Suppressor macrophage treated with lipopolysaccharide for 4 hours (primary cell): Measurements from ENCODE around the gene PWP1.

Experiments used
- DNase-seq: peaks from one replicate; pipeline ENCODE4 v3.0.0-alpha.2; 2020

Gene PWP1

GRCh38 chr12:107685360-107686248 lies at the start of gene PWP1:
TSS of gene PWP1 (plus strand) at chr12:107685799. CDS start at chr12:107685900, 101 bp downstream.
- peak; percentile 99 for DNase-seq

DNA sequence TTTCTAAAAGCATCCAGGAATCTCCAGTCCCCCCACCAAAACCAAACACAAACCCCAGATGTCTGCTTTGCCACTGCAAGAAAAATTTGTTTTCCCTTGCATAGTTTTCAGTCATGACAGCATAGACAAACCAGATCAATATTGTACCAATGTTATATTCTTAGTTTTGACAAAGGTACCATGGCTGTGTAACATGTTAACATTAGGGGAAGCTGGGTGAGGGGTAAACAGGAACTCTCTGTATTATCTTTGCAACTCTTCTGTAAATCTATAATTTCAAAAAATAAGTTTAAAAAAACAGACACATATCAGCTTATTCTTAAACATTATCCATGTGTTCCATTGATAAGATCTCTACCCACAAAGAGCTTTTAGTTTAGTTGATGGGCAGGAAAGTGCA lies 44.4 kb upstream of the PWP1 start:
- no peak for DNase-seq

GRCh38 chr12:107642240-107642639 lies 43.4 kb upstream of the PWP1 start:
- no peak for DNase-seq

- no peak for DNase-seq
Measured at GRCh38 chr12:107645630-107646333, 39.8 kb upstream of the PWP1 start.

DNA sequence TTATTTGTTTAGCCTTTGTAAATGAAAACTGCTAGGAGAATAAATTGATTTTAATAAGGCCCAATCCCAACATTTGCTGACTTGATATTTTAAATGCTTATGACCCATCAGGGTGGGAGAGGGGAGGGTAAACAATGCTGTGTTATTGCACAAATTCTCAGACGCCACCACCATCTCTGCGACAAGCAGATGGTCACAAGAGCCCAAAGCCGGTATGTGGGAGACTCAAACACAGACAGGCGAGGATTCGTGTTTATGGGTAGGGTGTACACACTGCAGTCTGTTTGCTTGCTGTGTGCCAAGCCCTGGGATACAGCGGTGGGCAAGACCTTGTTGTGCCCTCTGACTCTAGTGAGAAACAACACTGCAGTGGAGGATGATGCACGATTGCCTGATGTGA lies 39.2 kb upstream of the PWP1 start:
- DNase-seq = no peak

DNA sequence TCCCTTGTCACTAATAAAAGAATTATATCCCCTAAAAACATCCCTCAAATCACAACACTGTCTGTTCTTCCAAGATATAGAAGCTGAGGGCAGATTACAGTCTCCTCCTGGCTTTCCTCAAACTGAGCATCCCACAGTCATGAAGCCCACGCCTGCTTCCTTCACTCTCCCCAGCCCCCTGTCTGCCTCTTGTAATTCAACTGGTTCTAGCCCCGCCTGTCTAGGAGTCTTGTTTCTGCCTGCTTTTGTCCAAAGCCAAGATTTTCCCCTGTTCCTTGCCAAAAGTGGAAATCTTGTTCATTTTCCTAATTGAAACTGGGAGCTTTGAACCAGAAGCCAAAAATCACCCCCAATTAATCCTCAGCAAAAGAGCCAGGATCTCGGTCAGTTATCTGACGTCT lies 35.9 kb upstream of the PWP1 start:
- DNase-seq = no peak

DNA sequence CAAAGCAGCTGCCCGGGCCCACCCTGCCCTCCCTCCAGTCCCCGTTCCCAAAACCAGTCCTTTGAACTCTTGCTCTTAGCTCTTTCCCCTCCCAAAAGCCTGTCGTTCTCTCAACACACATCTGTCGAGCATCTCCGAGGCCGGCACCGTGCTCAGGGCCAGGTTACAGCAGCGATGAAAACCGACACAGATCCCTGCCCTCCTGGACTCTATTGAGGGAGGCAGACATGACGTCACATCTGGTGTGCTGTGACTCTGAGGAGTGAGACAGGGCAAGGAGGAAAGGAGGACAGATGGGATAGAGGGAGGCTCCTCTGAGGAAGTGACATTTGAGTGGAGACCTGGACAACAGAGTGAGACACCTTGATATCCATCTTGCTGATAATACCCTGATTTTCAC lies 34.6 kb upstream of the PWP1 start:
- DNase-seq = no peak

DNA sequence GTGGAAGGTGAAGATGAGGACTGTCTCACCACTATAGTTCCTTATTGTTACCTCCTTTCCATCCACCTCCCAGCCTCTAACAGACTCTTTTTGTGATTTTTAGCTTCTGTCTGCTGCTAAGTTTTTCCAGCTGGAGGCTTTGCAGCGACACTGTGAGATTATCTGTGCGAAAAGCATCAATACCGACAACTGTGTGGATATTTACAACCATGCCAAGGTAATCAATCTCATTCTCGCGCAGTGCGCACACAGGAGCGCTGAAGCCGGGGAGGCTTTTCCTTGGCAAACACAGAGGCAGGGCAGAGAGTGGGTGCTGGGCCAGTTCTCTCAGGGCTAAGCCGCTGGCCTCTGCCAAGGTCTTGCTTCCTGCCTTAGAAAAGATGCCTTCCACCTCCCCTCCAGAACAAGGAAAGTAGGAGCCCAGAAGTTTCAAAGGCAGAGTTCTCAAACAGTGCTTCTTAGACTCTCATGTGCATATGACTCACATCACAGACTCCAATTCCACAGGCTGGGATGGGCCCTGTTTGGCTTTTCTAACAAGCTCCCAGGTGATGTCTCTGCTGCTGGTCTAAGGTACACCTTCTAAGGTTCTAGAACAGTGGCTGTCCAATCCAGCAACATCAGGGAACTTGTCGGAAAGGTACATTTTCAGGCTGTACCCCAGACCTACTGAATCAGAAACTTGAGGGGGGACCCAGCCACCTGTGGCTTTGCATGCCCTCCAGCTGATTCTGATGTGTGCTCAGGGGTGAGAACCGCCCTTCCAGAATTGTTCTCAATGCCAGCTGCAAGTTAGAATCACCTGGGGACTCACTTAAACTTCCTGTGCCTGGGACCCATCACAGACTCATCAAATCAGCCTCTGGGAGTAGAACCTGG lies 33.8 kb upstream of the PWP1 start:
- DNase-seq = no peak

DNA sequence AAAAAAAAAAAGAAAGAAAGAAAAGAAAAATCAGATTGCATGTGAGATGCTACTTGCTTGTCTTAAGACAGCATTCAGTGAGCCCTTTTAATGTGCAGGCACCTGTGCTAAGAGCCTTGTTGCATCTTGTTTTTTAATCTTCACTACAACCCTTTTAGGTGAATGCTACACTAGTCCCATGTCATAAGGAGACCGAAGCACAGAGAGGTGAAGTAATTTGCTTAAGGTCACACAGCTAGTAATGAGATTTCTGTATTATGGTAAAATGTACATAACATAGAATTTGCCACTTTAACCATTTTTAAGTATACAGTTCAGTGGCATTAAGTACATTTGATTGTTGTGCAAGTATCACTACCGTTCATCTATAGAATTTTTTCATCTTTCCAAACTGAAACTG lies 32.1 kb upstream of the PWP1 start:
- DNase-seq = no peak

DNA sequence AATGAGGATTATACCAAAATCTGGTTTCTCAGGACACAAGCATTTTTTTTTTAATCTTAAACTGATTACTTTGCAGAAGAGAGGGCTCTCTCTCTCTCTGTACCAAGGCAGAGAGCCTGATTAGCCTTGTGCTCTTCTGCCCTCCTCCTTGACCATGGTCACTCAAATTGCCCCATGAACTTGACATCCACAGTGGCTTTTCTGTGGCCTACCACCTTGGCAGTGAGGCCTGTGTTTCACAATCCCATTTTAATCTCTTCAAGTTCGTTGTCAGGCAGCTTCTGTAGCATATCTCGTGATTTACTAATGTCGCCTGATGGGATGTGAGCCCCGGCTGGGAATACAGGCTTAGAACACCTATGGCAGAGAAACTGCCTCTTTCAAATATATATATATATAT lies 30.7 kb upstream of the PWP1 start:
- no peak for DNase-seq

GRCh38 chr12:107655281-107656065 lies 30.1 kb upstream of the PWP1 start:
- DNase-seq = no peak

DNA sequence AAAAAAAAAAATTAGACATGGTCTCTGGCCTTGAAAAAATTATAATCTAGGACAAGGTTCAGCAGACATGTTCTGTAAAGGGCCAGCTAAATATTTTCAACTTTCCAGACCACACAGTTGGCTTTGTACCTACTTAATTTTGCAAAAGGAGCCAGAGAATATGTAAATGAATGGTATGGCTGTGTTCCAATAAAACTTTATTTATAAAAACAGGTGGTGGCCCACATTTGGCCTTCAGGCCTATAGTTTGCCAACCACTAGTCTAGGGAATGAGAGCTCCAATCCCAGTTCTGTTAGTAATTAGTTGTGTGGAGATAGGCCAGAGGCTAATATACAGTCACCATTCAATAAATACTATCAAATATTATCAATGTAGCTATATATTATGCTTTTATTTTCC lies 29.3 kb upstream of the PWP1 start:
- no peak for DNase-seq

- no peak for DNase-seq
Measured at GRCh38 chr12:107657133-107657532, 28.5 kb upstream of the PWP1 start.

DNA sequence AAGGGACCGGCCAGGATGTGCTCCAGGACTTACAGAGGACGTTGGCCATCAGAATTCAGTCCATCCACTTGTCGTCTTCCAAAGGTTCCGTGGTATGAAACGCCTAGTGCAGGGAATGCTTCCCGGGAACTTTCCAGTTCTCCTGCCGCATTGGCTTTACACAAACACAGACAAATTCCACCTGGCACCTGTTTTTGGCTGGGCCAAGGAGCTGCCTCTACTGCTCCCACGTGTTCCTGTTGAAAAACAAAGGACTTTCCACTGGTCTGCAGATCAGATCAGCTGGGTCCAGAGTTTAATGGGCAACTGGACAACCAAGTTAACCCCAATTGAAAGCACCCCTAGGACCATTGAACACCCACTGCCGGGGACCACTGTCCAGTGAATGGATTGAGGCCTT lies 28.0 kb upstream of the PWP1 start:
- no peak for DNase-seq

DNA sequence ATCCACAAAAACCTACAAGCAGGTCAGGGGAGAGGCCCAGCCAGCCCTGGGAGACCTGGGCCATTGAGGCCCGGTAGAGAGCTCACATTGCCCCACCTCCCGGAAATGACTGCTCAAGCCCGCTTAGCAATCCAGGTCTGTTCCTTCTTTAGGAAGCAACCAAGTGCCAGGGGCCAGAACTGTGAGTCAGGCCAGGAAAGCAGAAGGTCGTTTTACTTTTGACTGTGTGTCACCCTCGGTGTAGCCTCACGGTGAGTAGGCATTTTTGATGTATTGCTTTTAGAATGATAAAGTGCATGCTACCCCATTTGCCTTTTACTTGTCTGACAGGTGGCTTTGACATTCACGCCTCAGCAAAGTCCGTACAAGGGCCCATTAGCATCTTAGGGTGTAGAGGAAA lies 25.4 kb upstream of the PWP1 start:
- peak; percentile 50 for DNase-seq

DNA sequence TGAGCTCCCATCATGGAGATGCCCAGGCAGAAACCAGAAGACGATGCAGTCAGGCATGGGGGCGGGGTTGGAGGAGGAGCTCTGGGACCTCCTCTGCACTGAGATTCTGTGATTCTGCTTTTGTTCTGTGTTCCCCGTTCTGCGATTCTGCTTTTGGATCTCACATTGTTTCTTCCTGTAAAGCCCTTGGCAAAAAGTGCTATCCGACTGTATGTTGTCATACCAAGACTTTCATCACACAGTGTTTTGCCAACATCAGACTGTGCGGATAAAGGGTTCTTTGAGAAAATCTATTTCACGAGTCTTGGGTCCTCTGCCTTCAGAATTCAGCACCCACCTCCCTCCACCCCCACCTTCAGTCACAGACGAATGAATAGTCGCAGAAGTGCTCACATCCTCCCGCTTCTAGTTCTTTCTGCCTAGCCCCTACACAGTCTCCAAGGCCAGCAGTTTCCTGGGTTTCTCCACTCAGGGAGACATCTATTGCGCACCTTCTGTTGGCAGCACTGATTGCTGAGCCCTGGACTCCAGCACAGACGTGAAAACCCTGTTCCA lies 24.7 kb upstream of the PWP1 start:
- peak; percentile 23 for DNase-seq

DNA sequence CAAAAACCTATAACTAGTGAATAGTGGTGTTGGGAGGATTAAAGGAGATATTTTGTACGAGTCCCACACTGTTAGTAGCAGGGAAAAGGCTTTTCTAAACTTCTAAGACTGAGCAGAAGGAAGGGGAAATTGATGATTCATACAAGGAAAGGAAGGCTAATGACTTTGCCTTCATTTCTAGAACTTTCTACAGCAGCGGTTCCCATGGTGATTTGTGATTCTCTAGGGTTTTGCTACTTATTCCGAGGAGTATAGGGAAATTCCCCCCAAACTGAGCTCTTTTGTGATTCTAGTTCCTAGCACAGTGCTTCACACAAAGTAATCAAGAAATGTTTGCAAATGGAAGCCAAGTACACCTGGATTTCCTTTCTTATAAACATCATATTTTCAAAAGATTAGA lies 23.8 kb upstream of the PWP1 start:
- DNase-seq = peak; percentile 30

DNA sequence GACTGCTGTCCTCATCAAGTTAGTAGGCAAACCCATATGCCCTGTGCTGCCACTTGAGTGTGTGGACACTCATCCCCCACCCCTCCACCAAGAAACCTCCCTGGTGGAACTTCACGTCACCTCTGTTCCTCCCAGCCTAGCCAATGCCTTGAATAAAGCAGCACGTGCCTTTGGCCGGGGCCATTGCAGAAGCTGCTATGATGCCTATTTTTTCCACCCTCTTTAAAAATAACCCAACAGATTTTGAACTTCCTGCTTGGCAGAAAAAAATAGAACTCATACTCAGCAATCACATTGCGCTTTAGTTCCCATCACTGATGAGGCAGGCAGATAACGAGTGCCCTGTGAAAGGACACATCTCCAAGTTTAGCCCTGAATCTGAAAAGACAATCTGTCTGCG lies 23.1 kb upstream of the PWP1 start:
- DNase-seq = peak; percentile 50

DNA sequence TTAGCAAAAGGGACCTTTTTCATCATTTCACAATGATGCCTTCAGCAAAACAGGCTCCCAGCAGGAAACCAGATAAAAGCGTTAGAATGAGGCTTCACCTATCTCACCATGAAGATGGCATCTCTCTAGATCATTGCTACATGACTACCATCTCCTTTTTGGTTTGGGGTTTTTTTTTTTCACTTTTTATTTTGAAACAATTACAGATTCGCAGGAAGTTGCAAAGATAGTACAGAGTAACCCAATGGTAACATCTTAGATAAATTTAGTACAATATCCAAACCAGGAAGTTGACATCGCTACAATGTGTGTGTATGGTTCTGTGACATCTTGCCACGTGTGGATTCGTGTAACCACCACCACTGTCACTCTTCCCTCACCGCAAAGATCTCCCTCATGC lies 22.3 kb upstream of the PWP1 start:
- DNase-seq = peak; percentile 22

DNA sequence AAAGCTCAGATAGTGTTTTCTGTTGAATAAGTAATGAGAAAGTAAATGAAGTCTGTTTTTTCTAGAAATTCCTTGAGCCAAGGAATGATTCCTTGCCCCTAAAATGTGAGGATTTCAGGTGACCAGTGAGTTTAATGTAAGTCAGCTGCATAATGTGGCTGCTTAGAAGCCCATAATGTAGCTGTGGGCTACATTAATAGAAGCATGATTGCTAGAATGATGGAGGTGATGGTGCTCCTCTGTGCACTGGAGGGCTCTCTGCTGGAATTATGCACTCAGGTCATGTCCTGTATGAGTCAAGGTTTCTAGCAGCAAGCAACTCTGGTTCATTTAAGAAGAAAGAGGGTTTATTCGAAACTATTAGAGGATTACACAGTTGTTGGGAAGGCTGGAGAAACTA lies 19.6 kb upstream of the PWP1 start:
- no peak for DNase-seq

DNA sequence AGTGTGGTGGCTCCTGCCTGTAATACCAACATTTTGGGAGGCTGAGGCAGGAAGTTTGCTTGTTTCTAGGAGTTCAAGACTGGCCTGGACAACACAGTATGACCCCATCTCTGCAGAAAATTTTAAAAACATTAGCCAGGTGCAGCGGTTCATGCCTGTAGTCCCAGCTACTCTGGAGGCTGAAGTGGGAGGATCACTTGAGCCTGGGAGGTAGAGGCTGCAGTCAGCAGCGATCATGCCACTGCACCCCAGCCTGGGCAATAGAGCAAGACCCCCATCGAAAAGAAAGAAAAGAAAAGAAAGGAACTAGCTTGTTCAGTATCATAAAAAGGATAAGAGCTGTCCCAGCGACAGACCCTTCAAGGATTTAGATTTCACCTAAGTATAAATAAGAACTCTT lies 18.1 kb upstream of the PWP1 start:
- no peak for DNase-seq
